H1 (cell line): ENCODE results near the gene SLPI. TPM values are rescaled to one million over a fixed set of nuclear protein-coding genes. Genes with fewer than 3 reads are reported as not detected.

Experiments used
- KDM1A ChIP-seq: fragments of 200-600, 300-600 bp; sonication (generic); IDR thresholded peaks from 2 replicates; pipeline ENCODE4 v1.7.1; 2016; ENCODE audit warnings: mild to moderate bottlenecking, low read length, borderline replicate concordance
- MAFK ChIP-seq: IDR thresholded peaks from 2 replicates; pipeline ENCODE4 v1.6.1; 2012; ENCODE audit warnings: low read depth, mild to moderate bottlenecking, improper control_type of control experiment, low read length
- SP1 ChIP-seq: IDR thresholded peaks from 2 replicates; pipeline ENCODE4 v1.6.1; 2011; ENCODE audit warnings: low read depth, low read length
- TEAD4 ChIP-seq: IDR thresholded peaks from 2 replicates; pipeline ENCODE4 v1.6.1; 2012; ENCODE audit warnings: low read depth, low read length, inconsistent platforms, mixed read lengths
- polyA plus RNA-seq, 7 experiments: library from polyadenylated mRNA; depleted of rRNA in 3 of 7; stranded (reverse) in 5 of 7; unstranded in 2 of 7; fragments of >200 nt in 5 of 7; fragments of 200-250 nt in 2 of 7; gene quantifications; 1 replicate in 5 of 7; 2 replicates in 1 of 7; 4 replicates in 1 of 7; pipeline versions ENCODE4 v1.2.1 to v1.2.3, GENCODE V29; 2011 to 2013; ENCODE audit warnings: missing spikeins in 2 of 7, mixed read lengths in 2 of 7
- total RNA-seq: library from RNA; stranded (reverse); fragmentation: NEBNext Ultra II Directional; extraction: Animal tissue kit (Norgen Biotek cat#: 25700); gene quantifications from 2 replicates; pipeline ENCODE4 v1.2.1, GENCODE V29; 2021
- TF ChIP-seq, protein P1 (sequence below): fragments of 300-600 bp; sonication (generic); IDR thresholded peaks from 2 replicates; pipeline ENCODE4 v1.7.1; 2012; ENCODE audit warnings: low read length, moderate library complexity, mild to moderate bottlenecking, inconsistent platforms; ENCODE audit not compliant: insufficient replicate concordance

Gene SLPI
- total and polyA plus RNA-seq, 2 of the 8 experiments (the other 6 are each of a cell fraction or from before 2014, with no cell fraction given): not detected

DNA sequence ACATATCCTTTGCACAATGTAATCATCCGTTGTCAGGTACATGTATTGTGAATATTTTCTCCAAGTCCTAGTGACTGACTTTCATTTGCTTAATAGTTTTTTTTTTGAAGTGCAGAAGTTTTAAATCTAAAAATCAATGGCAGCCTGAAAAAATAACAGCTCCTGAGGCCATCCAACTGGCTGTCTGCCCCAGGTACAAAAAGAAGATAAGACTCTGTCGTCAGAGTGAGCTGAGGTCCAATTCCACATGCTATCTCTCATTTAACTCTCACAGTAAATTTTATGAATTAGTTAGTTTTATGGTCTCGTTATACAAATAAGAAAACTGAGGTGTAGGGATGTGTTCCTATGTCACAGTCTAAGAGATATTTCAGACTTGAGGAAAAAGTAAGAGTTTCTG is 21.0 kb upstream of the SLPI start (continued):
- TF ChIP-seq, protein P1, sequence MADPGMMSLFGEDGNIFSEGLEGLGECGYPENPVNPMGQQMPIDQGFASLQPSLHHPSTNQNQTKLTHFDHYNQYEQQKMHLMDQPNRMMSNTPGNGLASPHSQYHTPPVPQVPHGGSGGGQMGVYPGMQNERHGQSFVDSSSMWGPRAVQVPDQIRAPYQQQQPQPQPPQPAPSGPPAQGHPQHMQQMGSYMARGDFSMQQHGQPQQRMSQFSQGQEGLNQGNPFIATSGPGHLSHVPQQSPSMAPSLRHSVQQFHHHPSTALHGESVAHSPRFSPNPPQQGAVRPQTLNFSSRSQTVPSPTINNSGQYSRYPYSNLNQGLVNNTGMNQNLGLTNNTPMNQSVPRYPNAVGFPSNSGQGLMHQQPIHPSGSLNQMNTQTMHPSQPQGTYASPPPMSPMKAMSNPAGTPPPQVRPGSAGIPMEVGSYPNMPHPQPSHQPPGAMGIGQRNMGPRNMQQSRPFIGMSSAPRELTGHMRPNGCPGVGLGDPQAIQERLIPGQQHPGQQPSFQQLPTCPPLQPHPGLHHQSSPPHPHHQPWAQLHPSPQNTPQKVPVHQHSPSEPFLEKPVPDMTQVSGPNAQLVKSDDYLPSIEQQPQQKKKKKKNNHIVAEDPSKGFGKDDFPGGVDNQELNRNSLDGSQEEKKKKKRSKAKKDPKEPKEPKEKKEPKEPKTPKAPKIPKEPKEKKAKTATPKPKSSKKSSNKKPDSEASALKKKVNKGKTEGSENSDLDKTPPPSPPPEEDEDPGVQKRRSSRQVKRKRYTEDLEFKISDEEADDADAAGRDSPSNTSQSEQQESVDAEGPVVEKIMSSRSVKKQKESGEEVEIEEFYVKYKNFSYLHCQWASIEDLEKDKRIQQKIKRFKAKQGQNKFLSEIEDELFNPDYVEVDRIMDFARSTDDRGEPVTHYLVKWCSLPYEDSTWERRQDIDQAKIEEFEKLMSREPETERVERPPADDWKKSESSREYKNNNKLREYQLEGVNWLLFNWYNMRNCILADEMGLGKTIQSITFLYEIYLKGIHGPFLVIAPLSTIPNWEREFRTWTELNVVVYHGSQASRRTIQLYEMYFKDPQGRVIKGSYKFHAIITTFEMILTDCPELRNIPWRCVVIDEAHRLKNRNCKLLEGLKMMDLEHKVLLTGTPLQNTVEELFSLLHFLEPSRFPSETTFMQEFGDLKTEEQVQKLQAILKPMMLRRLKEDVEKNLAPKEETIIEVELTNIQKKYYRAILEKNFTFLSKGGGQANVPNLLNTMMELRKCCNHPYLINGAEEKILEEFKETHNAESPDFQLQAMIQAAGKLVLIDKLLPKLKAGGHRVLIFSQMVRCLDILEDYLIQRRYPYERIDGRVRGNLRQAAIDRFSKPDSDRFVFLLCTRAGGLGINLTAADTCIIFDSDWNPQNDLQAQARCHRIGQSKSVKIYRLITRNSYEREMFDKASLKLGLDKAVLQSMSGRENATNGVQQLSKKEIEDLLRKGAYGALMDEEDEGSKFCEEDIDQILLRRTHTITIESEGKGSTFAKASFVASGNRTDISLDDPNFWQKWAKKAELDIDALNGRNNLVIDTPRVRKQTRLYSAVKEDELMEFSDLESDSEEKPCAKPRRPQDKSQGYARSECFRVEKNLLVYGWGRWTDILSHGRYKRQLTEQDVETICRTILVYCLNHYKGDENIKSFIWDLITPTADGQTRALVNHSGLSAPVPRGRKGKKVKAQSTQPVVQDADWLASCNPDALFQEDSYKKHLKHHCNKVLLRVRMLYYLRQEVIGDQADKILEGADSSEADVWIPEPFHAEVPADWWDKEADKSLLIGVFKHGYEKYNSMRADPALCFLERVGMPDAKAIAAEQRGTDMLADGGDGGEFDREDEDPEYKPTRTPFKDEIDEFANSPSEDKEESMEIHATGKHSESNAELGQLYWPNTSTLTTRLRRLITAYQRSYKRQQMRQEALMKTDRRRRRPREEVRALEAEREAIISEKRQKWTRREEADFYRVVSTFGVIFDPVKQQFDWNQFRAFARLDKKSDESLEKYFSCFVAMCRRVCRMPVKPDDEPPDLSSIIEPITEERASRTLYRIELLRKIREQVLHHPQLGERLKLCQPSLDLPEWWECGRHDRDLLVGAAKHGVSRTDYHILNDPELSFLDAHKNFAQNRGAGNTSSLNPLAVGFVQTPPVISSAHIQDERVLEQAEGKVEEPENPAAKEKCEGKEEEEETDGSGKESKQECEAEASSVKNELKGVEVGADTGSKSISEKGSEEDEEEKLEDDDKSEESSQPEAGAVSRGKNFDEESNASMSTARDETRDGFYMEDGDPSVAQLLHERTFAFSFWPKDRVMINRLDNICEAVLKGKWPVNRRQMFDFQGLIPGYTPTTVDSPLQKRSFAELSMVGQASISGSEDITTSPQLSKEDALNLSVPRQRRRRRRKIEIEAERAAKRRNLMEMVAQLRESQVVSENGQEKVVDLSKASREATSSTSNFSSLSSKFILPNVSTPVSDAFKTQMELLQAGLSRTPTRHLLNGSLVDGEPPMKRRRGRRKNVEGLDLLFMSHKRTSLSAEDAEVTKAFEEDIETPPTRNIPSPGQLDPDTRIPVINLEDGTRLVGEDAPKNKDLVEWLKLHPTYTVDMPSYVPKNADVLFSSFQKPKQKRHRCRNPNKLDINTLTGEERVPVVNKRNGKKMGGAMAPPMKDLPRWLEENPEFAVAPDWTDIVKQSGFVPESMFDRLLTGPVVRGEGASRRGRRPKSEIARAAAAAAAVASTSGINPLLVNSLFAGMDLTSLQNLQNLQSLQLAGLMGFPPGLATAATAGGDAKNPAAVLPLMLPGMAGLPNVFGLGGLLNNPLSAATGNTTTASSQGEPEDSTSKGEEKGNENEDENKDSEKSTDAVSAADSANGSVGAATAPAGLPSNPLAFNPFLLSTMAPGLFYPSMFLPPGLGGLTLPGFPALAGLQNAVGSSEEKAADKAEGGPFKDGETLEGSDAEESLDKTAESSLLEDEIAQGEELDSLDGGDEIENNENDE: no peak
- TF ChIP-seq TEAD4 (no peak), SP1 (no peak), KDM1A (no peak), MAFK (no peak)
